Measurements from ENCODE around the gene NEU2.

NEU2 gene

DNA sequence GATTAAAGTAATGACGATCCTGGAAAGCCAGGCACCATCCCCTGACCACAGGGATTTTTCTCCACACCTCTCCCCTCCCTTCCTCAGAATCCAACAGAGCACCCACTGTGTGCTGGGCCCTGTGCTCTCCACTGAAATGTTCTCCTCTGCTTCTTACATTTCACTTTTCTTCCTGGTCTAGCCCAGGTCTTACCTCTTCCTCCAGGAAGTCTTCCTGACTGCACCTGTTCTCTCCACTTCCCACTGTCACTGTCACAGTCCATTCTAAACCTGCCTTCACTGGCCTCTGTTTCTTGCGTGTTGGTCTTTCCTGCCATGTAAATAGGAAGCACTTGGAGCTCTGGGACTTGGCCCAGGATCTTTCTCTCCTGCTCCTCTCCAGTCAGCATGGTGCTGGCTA is 12.0 kb upstream of the NEU2 start:
- Histone ChIP-seq H3K27ac (no peak overlapping the region), H3K36me3 (ENCODE audit: control insufficient read depth, insufficient read depth, low read length) (no peaks in the 10 kb centered on the region), H2AFZ (no peak overlapping the region), H3K4me1 (no peaks in the 10 kb centered on the region), H3K9ac (no peak overlapping the region), H3K9me3 (ENCODE audit: control insufficient read depth, low read length) (no peaks in the 10 kb centered on the region), H3K4me3 (ENCODE audit: low read depth, low read length) (no peak overlapping the region), H3K27me3 (ENCODE audit: control insufficient read depth, insufficient read depth, low read length) (no peaks in the 10 kb centered on the region), H3K79me2 (no peaks in the 10 kb centered on the region), H3K4me2 (ENCODE audit: low read length) (no peak overlapping the region)
- TF ChIP-seq, protein P1, sequence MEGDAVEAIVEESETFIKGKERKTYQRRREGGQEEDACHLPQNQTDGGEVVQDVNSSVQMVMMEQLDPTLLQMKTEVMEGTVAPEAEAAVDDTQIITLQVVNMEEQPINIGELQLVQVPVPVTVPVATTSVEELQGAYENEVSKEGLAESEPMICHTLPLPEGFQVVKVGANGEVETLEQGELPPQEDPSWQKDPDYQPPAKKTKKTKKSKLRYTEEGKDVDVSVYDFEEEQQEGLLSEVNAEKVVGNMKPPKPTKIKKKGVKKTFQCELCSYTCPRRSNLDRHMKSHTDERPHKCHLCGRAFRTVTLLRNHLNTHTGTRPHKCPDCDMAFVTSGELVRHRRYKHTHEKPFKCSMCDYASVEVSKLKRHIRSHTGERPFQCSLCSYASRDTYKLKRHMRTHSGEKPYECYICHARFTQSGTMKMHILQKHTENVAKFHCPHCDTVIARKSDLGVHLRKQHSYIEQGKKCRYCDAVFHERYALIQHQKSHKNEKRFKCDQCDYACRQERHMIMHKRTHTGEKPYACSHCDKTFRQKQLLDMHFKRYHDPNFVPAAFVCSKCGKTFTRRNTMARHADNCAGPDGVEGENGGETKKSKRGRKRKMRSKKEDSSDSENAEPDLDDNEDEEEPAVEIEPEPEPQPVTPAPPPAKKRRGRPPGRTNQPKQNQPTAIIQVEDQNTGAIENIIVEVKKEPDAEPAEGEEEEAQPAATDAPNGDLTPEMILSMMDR (IDR thresholded peaks at IDR 0.05) = no peak

DNA sequence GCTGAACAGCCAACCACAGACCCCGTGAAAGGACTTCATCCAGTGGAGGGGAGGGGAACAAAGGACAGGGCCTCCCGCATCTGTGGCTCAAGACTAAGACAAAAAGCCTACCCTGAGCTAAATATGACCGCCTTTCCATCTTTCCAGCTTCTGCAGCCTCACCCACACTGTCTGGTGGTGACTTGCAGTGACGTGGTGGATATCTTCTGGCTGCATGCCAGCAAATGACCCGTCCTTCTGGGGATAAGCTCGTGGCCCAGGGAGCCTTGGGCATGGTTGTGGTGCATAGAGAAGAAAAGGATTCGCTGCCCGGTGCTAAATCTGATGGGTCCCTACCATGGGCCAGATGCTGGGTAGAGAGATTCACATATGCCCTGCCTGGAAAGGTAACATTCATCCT is 10.7 kb upstream of the NEU2 start:
- TF ChIP-seq, protein P1 (IDR thresholded peaks at IDR 0.05) = no peak
- Histone ChIP-seq H3K4me2 (ENCODE audit: low read length) (no peak overlapping the region), H2AFZ (no peak overlapping the region), H3K27me3 (ENCODE audit: control insufficient read depth, insufficient read depth, low read length) (no peaks in the 10 kb centered on the region), H3K79me2 (no peaks in the 10 kb centered on the region), H3K4me1 (no peaks in the 10 kb centered on the region), H3K9ac (no peak overlapping the region), H3K27ac (no peak overlapping the region), H3K9me3 (ENCODE audit: control insufficient read depth, low read length) (no peaks in the 10 kb centered on the region), H3K4me3 (ENCODE audit: low read depth, low read length) (no peak overlapping the region), H3K36me3 (ENCODE audit: control insufficient read depth, insufficient read depth, low read length) (no peaks in the 10 kb centered on the region)

DNA sequence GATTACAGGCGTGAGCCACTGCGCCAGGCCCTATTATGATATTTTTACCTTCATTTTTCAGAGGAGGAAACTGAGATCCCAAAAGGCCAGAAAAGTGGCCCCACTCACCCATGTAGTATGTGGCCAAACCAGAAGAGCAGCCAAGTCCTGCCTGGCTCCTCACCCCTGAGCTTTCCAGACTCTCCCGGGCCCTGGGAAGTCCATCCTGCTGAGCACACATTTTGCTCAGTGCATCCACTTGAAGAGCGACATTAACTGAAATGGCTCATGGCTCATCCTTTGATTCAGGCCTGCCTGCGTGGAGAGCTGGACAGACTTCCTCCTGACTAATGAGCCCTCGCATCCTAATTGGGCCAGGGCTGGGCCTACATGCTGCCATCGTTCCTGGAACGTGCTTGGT is 9.9 kb upstream of the NEU2 start:
- Histone ChIP-seq H3K4me2 (ENCODE audit: low read length) (no peak overlapping the region), H3K4me1 (no peaks in the 10 kb centered on the region), H3K27me3 (ENCODE audit: control insufficient read depth, insufficient read depth, low read length) (no peaks in the 10 kb centered on the region), H3K9me3 (ENCODE audit: control insufficient read depth, low read length) (no peaks in the 10 kb centered on the region), H3K9ac (no peak overlapping the region), H3K79me2 (no peaks in the 10 kb centered on the region), H3K4me3 (ENCODE audit: low read depth, low read length) (no peak overlapping the region), H3K36me3 (ENCODE audit: control insufficient read depth, insufficient read depth, low read length) (no peaks in the 10 kb centered on the region), H3K27ac (no peak overlapping the region), H2AFZ (no peak overlapping the region)
- TF ChIP-seq, protein P1 (IDR thresholded peaks at IDR 0.05) = no peak

DNA sequence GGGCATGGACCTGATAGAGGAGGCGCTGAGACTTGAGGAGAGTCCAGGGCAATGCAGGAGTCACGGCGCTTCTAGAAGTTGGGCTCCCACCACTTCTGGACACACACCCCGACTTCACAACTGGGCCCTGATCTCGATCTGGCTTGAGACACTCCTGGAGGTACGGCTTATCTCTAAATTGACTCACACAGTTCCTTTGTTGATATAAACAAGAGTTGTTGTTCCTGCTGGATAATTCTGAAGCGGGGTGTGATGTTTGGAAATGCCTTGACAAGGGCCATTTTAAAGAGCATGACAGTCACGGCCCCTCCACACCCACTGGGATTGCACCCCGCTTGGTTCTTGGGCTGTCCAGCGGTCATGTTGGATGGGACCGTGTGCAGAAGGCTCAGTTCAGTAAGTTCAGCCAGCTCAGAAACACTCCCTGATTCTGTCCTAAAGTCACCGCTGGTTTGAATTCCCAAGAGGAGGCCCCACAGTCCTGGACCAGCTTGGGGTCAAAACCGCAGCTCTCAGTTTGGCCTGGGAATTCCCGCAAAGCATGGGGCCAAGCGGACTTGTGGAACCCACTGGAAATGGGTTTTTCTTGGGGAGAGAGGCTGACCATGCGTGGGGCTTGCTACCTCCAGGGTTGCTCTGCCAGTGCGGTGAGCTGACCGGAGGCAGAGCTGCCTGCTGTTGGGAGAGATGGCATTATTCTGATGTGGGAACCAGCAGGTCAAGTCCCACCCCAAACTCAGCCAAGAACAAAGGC is 9.3 kb upstream of the NEU2 start:
- Histone ChIP-seq H3K36me3 (ENCODE audit: control insufficient read depth, insufficient read depth, low read length) (no peaks in the 10 kb centered on the region), H3K4me3 (ENCODE audit: low read depth, low read length) (no peak overlapping the region), H3K4me1 (no peaks in the 10 kb centered on the region), H3K9ac (no peak overlapping the region), H3K9me3 (ENCODE audit: control insufficient read depth, low read length) (no peaks in the 10 kb centered on the region), H3K79me2 (no peaks in the 10 kb centered on the region), H2AFZ (no peak overlapping the region), H3K4me2 (ENCODE audit: low read length) (no peak overlapping the region), H3K27ac (no peak overlapping the region), H3K27me3 (ENCODE audit: control insufficient read depth, insufficient read depth, low read length) (no peaks in the 10 kb centered on the region)
- TF ChIP-seq, protein P1 (IDR thresholded peaks at IDR 0.05) = no peak

Measured in parathyroid adenoma (tissue), 2 donors.